Activated T-helper 17 cell treated with anti-CD3 and anti-CD28 coated beads, Interleukin-2, amount 50 U/mL, for 72 hours (primary cell): ENCODE measurements around the gene DNAH10. TPM values are rescaled to one million over a fixed set of nuclear protein-coding genes. Genes with fewer than 3 reads are reported as not detected.
"Not testable (repeated sequence)": the region's sequence is repeated elsewhere in the genome, so short reads cannot be mapped to it uniquely, and the experiment has no call there.

ENCODE experiments used
- ATAC-seq: fragments of 150-1000 bp; cut with Tn5 transposase; replicated peaks from 2 replicates; pipeline ENCODE4 v1.10.0; 2021; ENCODE audit warnings: mild to moderate bottlenecking, moderate library complexity
- H3K27ac Mint-ChIP-seq: one replicate; pipeline ENCODE4 v1.8.0; 2022; ENCODE audit warnings: mixed read lengths
- H3K27me3 Mint-ChIP-seq: one replicate; pipeline ENCODE4 v1.8.0; 2022; ENCODE audit warnings: mixed read lengths
- H3K36me3 Mint-ChIP-seq: one replicate; pipeline ENCODE4 v1.8.0; 2022; ENCODE audit warnings: low read depth, mild to moderate bottlenecking, mixed read lengths
- H3K4me1 Mint-ChIP-seq: one replicate; pipeline ENCODE4 v1.8.0; 2022; ENCODE audit warnings: mixed read lengths
- H3K4me3 Mint-ChIP-seq: one replicate; pipeline ENCODE4 v1.8.0; 2022; ENCODE audit warnings: mild to moderate bottlenecking, mixed read lengths
- H3K9me3 Mint-ChIP-seq: one replicate; pipeline ENCODE4 v1.8.0; 2022; ENCODE audit warnings: mixed read lengths
- total RNA-seq, 2 donors: library from RNA; stranded (reverse); gene quantifications; one replicate each; pipeline ENCODE4 v1.2.3, GENCODE V29; 2022

Gene DNAH10
- total RNA-seq, 2 donors from 2014 or later = 0.26 to 0.30 TPM

- H3K4me3 Mint-ChIP-seq = no peak overlapping the region
- H3K27ac Mint-ChIP-seq = no peak overlapping the region
- no peaks in the 10 kb centered on the region for H3K9me3 Mint-ChIP-seq
- ATAC-seq = no peak
- H3K27me3 Mint-ChIP-seq = no peaks in the 10 kb centered on the region
- peaks cover 66% of the 10 kb centered on the region for H3K36me3 Mint-ChIP-seq
- no peaks in the 10 kb centered on the region for H3K4me1 Mint-ChIP-seq
These were observed 4.5 kb upstream of the DNAH10 start for GRCh38 chr12:123757561-123757960.

GRCh38 chr12:123760267-123760938, 1.7 kb upstream of the DNAH10 start:
- no peaks in the 10 kb centered on the region for H3K9me3 Mint-ChIP-seq
- H3K27me3 Mint-ChIP-seq = no peaks in the 10 kb centered on the region

DNA sequence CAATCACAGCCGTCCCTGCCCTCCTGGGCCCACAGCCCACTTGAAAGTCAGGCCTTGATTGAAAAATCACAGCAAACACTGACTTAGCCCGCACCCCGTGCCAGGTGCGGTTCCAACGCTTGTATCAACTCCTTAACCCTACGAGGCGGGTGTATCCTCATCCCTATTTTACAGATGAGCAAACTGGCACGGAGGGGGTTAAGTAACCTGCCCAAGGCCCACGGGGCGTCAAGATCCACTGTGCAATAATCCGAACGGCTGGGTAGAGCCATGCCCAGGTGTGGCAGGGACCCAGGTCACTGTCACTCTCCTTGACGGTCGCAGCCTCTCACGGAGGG, 583 bp downstream of the DNAH10 start:
- Mint-ChIP-seq H3K27ac (no peak overlapping the region), H3K36me3 (peaks cover 26% of the 10 kb centered on the region), H3K4me1 (peaks cover 5% of the 10 kb centered on the region), H3K9me3 (no peaks in the 10 kb centered on the region), H3K27me3 (peaks cover 5% of the 10 kb centered on the region), H3K4me3 (peak overlapping the region; percentile 47)
- ATAC-seq = no peak

More at GRCh38 chr12:123760267-123760938, 1.7 kb upstream of the DNAH10 start:
- Mint-ChIP-seq H3K27ac (no peak overlapping the region), H3K4me3 (no peak overlapping the region), H3K36me3 (peaks cover 41% of the 10 kb centered on the region), H3K4me1 (no peaks in the 10 kb centered on the region)
- ATAC-seq = no peak

DNA sequence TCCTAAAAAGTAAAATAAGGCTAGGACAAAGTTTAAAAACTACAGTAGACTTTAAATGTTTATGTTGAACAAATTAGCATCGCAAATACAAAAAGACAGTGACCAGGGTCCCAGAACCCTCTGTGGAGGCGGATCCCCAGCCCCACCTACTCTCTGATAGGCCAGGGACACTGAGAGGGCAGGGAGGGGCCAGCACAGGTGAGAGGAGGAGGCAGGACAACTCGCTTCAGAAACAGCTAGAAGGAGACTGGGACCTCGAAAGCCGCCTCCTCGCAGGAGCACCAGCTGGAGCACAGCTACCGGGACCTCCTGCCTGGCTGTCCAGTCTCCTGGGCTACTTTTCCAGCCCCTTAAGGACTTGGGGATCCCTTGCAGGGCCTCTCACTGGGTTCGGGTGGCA, 992 bp downstream of the DNAH10 start:
- ATAC-seq = no peak
- Mint-ChIP-seq H3K4me1 (peaks cover 6% of the 10 kb centered on the region), H3K4me3 (peak overlapping the region; percentile 47), H3K36me3 (peaks cover 22% of the 10 kb centered on the region), H3K27ac (no peak overlapping the region), H3K9me3 (no peaks in the 10 kb centered on the region), H3K27me3 (peaks cover 5% of the 10 kb centered on the region)

- Mint-ChIP-seq H3K27ac (no peak overlapping the region), H3K4me3 (no peak overlapping the region)
These were observed 2.0 kb downstream of the DNAH10 start for GRCh38 chr12:123764109-123764508.

GRCh38 chr12:123765504-123766035, 3.5 kb downstream of the DNAH10 start:
- no peak for ATAC-seq
- peaks cover 6% of the 10 kb centered on the region for H3K4me1 Mint-ChIP-seq
- H3K36me3 Mint-ChIP-seq = no peaks in the 10 kb centered on the region
- H3K27ac Mint-ChIP-seq = no peak overlapping the region
- peaks cover 8% of the 10 kb centered on the region for H3K27me3 Mint-ChIP-seq
- H3K9me3 Mint-ChIP-seq = no peaks in the 10 kb centered on the region
- H3K4me3 Mint-ChIP-seq = no peak overlapping the region

More at GRCh38 chr12:123764109-123764508, 2.0 kb downstream of the DNAH10 start:
- H3K4me1 Mint-ChIP-seq = peaks cover 6% of the 10 kb centered on the region
- ATAC-seq = no peak
- peaks cover 8% of the 10 kb centered on the region for H3K27me3 Mint-ChIP-seq
- peaks cover 11% of the 10 kb centered on the region for H3K36me3 Mint-ChIP-seq
- no peaks in the 10 kb centered on the region for H3K9me3 Mint-ChIP-seq

- ATAC-seq = peak; percentile 68
- H3K9me3 Mint-ChIP-seq = no peaks in the 10 kb centered on the region
- H3K27me3 Mint-ChIP-seq = peaks cover 8% of the 10 kb centered on the region
- no peak overlapping the region for H3K4me3 Mint-ChIP-seq
- H3K4me1 Mint-ChIP-seq = peaks cover 6% of the 10 kb centered on the region
- peak overlapping the region; percentile 26 for H3K27ac Mint-ChIP-seq
- H3K36me3 Mint-ChIP-seq = no peaks in the 10 kb centered on the region
These were observed 5.5 kb downstream of the DNAH10 start for GRCh38 chr12:123767613-123768012.

DNA sequence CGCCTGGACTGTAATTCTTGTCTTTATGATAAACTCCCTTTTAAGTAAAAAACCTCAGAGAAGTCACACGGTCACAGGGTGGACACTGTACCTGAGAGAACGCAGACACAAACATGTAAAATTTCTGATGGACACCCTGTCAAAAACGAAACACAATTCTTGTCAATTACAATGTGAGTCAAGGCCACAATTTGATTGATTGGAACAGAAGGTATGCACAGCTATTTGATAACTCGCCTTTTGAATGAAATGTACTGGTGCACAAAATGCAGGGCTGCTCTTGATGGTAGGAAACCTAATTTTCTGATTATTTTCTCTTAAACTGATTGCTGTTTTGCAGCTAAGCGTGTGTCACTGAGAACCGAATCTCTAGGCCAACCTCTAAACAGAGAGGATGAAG, 9.2 kb downstream of the DNAH10 start:
- H3K27me3 Mint-ChIP-seq = peaks cover 13% of the 10 kb centered on the region
- H3K9me3 Mint-ChIP-seq = peaks cover 5% of the 10 kb centered on the region
- no peak overlapping the region for H3K4me3 Mint-ChIP-seq
- no peak overlapping the region for H3K27ac Mint-ChIP-seq
- peaks cover 6% of the 10 kb centered on the region for H3K4me1 Mint-ChIP-seq
- ATAC-seq = no peak
- no peaks in the 10 kb centered on the region for H3K36me3 Mint-ChIP-seq

DNA sequence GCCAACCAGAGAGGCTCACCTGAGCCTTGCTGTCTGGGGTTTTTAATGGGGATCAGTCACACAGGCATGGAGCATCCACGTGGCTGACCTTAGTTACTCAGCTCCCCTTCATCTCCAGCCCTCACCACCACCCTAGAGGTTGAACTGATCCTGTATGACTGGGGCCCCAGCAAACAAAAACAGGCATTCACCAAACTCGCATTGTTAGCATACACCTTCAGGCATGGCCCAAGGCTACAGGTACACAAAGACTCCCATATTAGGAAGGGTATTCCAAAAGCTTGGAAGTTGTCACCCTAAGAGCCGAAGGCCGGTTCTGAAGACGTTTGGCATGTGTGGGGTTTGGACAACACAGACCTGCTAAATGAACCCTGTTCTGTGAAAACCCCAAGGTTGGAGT, 10.0 kb downstream of the DNAH10 start:
- peaks cover 6% of the 10 kb centered on the region for H3K4me1 Mint-ChIP-seq
- H3K36me3 Mint-ChIP-seq = no peaks in the 10 kb centered on the region
- no peak overlapping the region for H3K27ac Mint-ChIP-seq
- peaks cover 13% of the 10 kb centered on the region for H3K27me3 Mint-ChIP-seq
- ATAC-seq = no peak
- H3K9me3 Mint-ChIP-seq = peaks cover 5% of the 10 kb centered on the region
- H3K4me3 Mint-ChIP-seq = no peak overlapping the region

GRCh38 chr12:123773375-123773774, 11.3 kb downstream of the DNAH10 start:
- Mint-ChIP-seq H3K36me3 (no peaks in the 10 kb centered on the region), H3K9me3 (peaks cover 5% of the 10 kb centered on the region), H3K4me1 (no peaks in the 10 kb centered on the region), H3K27me3 (peaks cover 6% of the 10 kb centered on the region), H3K27ac (no peak overlapping the region), H3K4me3 (no peak overlapping the region)
- no peak for ATAC-seq

- Mint-ChIP-seq H3K27me3 (peaks cover 11% of the 10 kb centered on the region), H3K4me1 (no peaks in the 10 kb centered on the region), H3K9me3 (peaks cover 5% of the 10 kb centered on the region), H3K36me3 (no peaks in the 10 kb centered on the region), H3K27ac (no peak overlapping the region), H3K4me3 (no peak overlapping the region)
- no peak for ATAC-seq
These were observed 17.4 kb downstream of the DNAH10 start for GRCh38 chr12:123779551-123779950.

- Mint-ChIP-seq H3K27me3 (peaks cover 6% of the 10 kb centered on the region), H3K36me3 (no peaks in the 10 kb centered on the region), H3K9me3 (no peaks in the 10 kb centered on the region), H3K4me1 (no peaks in the 10 kb centered on the region), H3K27ac (no peak overlapping the region), H3K4me3 (no peak overlapping the region)
- ATAC-seq = no peak
These were observed 21.1 kb downstream of the DNAH10 start for GRCh38 chr12:123782997-123783792.

GRCh38 chr12:123787466-123787865, 25.4 kb downstream of the DNAH10 start:
- Mint-ChIP-seq H3K36me3 (no peaks in the 10 kb centered on the region), H3K27me3 (peaks cover 6% of the 10 kb centered on the region), H3K9me3 (no peaks in the 10 kb centered on the region), H3K27ac (no peak overlapping the region), H3K4me3 (no peak overlapping the region), H3K4me1 (no peaks in the 10 kb centered on the region)
- ATAC-seq = no peak

DNA sequence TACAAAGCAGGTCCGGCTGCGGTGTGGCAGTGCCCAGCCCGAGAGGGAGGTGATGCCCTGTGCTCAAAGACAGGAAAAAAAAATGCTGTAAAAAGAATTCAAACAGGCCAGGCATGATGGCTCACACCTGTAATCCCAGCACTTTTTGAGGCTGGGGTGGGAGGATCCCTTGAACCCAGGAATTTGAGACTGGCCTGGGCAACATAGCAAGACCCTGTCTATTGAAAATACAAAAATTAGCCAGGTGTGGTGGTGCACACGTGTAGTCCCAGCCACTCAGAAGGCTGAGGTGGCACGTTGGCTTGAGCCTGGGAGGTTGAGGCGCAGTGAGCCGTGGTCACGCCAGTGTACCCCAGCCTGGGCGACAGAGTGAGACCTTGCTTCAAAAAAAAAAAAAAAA, 26.4 kb downstream of the DNAH10 start:
- H3K4me1 Mint-ChIP-seq = no peaks in the 10 kb centered on the region
- H3K27ac Mint-ChIP-seq = no peak overlapping the region
- H3K4me3 Mint-ChIP-seq = no peak overlapping the region
- no peak for ATAC-seq
- H3K36me3 Mint-ChIP-seq = no peaks in the 10 kb centered on the region
- peaks cover 1% of the 10 kb centered on the region for H3K27me3 Mint-ChIP-seq
- no peaks in the 10 kb centered on the region for H3K9me3 Mint-ChIP-seq

GRCh38 chr12:123789422-123789821, 27.3 kb downstream of the DNAH10 start:
- not testable (repeated sequence) for ATAC-seq

More at GRCh38 chr12:123789422-123789821, 27.3 kb downstream of the DNAH10 start:
- H3K36me3 Mint-ChIP-seq, H3K9me3 Mint-ChIP-seq, H3K27me3 Mint-ChIP-seq, H3K27ac Mint-ChIP-seq, H3K4me1 Mint-ChIP-seq, H3K4me3 Mint-ChIP-seq: not testable (repeated sequence)
